Aorta (tissue), 5 donors: Measurements from ENCODE around the gene NEGR1. TPM values are rescaled to one million over a fixed set of nuclear protein-coding genes. Genes with fewer than 3 reads are reported as not detected.

ENCODE experiments used
- ATAC-seq: fragments of 200-7000 bp; cut with Tn5 transposase; one replicate; pipeline ENCODE4 v1.9.1; 2022; ENCODE audit warnings: moderate library complexity; ENCODE audit not compliant: low FRiP score
- DNase-seq, 2 donors: peaks; one replicate each; pipeline ENCODE4 v3.0.0-alpha.2; 2020
- H3K27ac ChIP-seq, 2 donors: one replicate each; pipeline ENCODE4 v1.5.1; 2013; ENCODE audit warnings: low read length in 2 of 2, mild to moderate bottlenecking in 2 of 2, moderate library complexity in 2 of 2, control low read depth in 1 of 2, inconsistent platforms in 1 of 2, low read depth in 1 of 2
- H3K27me3 ChIP-seq, 2 donors: one replicate each; pipeline ENCODE4 v1.6.1; 2013; ENCODE audit warnings: control low read depth in 1 of 2, low read length in 1 of 2, mild to moderate bottlenecking in 1 of 2, moderate library complexity in 1 of 2; ENCODE audit not compliant: insufficient read depth in 2 of 2, control insufficient read depth in 1 of 2
- H3K36me3 ChIP-seq, 2 donors: one replicate each; pipeline ENCODE4 v1.6.1; 2013; ENCODE audit warnings: control low read depth in 1 of 2, low read length in 1 of 2, mild to moderate bottlenecking in 1 of 2; ENCODE audit not compliant: insufficient read depth in 2 of 2, control insufficient read depth in 1 of 2
- H3K4me1 ChIP-seq, 2 donors: one replicate each; pipeline ENCODE4 v1.6.1; 2013; ENCODE audit warnings: low read length in 2 of 2, control low read depth in 1 of 2, mild to moderate bottlenecking in 1 of 2, moderate library complexity in 1 of 2; ENCODE audit not compliant: insufficient read depth in 2 of 2, control insufficient read depth in 1 of 2
- H3K4me3 ChIP-seq, 2 donors: one replicate each; pipeline ENCODE4 v1.5.1; 2013; ENCODE audit warnings: low read length in 2 of 2, control low read depth in 1 of 2, mild to moderate bottlenecking in 1 of 2
- H3K9me3 ChIP-seq: one replicate; pipeline ENCODE4 v1.6.1; 2013; ENCODE audit warnings: mild to moderate bottlenecking, low read length; ENCODE audit not compliant: control insufficient read depth
- WGBS, 2 donors: extraction: QIAGEN DNeasy Blood & Tissue Kit; methylation state at CpG; one replicate each; pipeline ENCODE4 v1.1.7; 2013; 5-methylcytosine and 5-hydroxymethylcytosine counted together
- intact Hi-C, 2 donors: fragments of 100-400 bp; cut with DNase I; formaldehyde crosslinking; loops; one replicate each; pipeline versions ENCODE4 v1.14.2 to v1.15.0; 2022
- polyA plus RNA-seq, 2 donors: library from polyadenylated mRNA; stranded (reverse); fragments of 200-250 nt; gene quantifications; one replicate each; pipeline ENCODE4 v1.2.3, GENCODE V29; 2013
- total RNA-seq, 2 donors: library from RNA; stranded (reverse); fragmentation: NEBNext Ultra II Directional; extraction: Animal tissue kit (Norgen Biotek cat#: 25700); gene quantifications; one replicate each; pipeline ENCODE4 v1.2.1, GENCODE V29; 2021
- donor health status: healthy with polysubstance abuse.
- donor health status: Bipolar disorder and iron deficiency.
- donor health status: DM: no; HTN: no; CAD: no.
- donor health status: DM: no; HTN: no; CAD: no.
- donor health status: DM: yes; HTN: yes; CAD: no.

The NEGR1 gene
- total and polyA plus RNA-seq, 4 donors: 3.5 to 50.3 (median 18.4) TPM

- H3K9me3 ChIP-seq: no peaks in the 10 kb centered on the region
- 76 to 86% methylated on average over 3 of the region's 3 CpGs for WGBS, 2 donors
- no peak overlapping the region for H3K4me3 ChIP-seq
- H3K4me1 ChIP-seq: no peaks in the 10 kb centered on the region
- no peak overlapping the region for H3K27ac ChIP-seq
- intact Hi-C loops: no loop called here
- no peak for DNase-seq
- no peaks in the 10 kb centered on the region for H3K36me3 ChIP-seq
- no peaks in the 10 kb centered on the region for H3K27me3 ChIP-seq
- ATAC-seq: no peak
Measured at GRCh38 chr1:71828431-71829012, 453.8 kb downstream of the NEGR1 start.

GRCh38 chr1:71823708-71824305, 458.5 kb downstream of the NEGR1 start:
- H3K27me3 ChIP-seq: no peaks in the 10 kb centered on the region
- WGBS, 2 donors: 92 to 96% methylated on average over 4 of the region's 4 CpGs
- no peak for ATAC-seq

GRCh38 chr1:71817028-71817427, 465.3 kb downstream of the NEGR1 start:
- Histone ChIP-seq H3K36me3 (no peaks in the 10 kb centered on the region), H3K27ac (no peak overlapping the region), H3K9me3 (no peaks in the 10 kb centered on the region), H3K4me3 (no peak overlapping the region), H3K27me3 (no peaks in the 10 kb centered on the region), H3K4me1 (no peaks in the 10 kb centered on the region)
- intact Hi-C loops: no loop called here
- WGBS, 2 donors: 57% methylated on average over 4 of the region's 4 CpGs
- ATAC-seq (no peak), DNase-seq (no peak)

More at GRCh38 chr1:71823708-71824305, 458.5 kb downstream of the NEGR1 start:
- H3K4me1 ChIP-seq: no peaks in the 10 kb centered on the region
- no peaks in the 10 kb centered on the region for H3K36me3 ChIP-seq
- intact Hi-C loops: no loop called here
- H3K27ac ChIP-seq: no peak overlapping the region
- no peak overlapping the region for H3K4me3 ChIP-seq
- H3K9me3 ChIP-seq: no peaks in the 10 kb centered on the region
- no peak for DNase-seq

DNA sequence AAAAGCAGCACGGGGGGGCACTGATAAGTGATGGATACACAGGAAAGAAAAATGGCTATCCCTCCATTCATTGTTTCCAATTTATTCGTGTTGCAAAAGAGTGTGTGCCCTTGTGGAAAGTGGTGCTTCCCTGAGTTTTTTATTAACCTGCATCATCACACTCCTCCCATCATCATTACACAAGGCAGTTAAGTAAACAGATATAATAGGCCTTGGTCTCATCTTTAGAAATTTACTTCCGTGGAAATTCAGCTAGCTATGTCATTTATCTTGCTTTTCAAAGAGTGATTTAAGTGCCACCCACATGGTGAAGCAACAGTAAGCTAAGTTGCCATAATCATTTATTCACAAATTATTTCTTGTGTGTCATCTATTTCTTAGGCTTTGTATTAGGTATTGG, 473.3 kb downstream of the NEGR1 start:
- H3K36me3 ChIP-seq: no peaks in the 10 kb centered on the region
- H3K4me1 ChIP-seq: no peaks in the 10 kb centered on the region
- H3K4me3 ChIP-seq: no peak overlapping the region
- DNase-seq (no peak), ATAC-seq (no peak)
- H3K9me3 ChIP-seq: no peaks in the 10 kb centered on the region
- H3K27me3 ChIP-seq: no peaks in the 10 kb centered on the region
- intact Hi-C loops: no loop called here
- WGBS, 2 donors: 69 to 78% methylated on average over 3 of the region's 3 CpGs
- H3K27ac ChIP-seq: no peak overlapping the region

- H3K9me3 ChIP-seq: no peaks in the 10 kb centered on the region
- intact Hi-C loops: no loop called here
Measured at GRCh38 chr1:71804140-71804539, 478.2 kb downstream of the NEGR1 start.

DNA sequence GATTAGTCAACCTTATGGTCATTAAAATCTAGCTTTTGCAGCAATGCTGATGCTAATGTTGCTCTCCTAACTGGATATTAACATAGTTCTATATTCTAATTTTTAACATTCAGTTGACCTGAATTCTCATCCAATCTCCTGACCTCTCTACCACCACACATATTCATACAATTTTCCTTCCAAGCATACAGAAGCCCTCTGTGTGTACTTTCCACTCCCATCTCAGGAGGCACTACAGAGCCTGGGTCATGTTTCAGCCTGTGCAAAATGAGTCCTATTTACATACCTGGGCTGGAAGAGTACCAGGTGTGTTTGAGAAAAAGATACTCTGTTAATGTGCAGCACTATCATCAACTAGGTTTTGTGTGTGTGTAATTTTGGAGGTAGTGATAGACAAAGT, 486.3 kb downstream of the NEGR1 start:
- Histone ChIP-seq H3K27ac (no peak overlapping the region), H3K4me1 (no peaks in the 10 kb centered on the region), H3K27me3 (no peaks in the 10 kb centered on the region), H3K9me3 (no peaks in the 10 kb centered on the region), H3K36me3 (no peaks in the 10 kb centered on the region), H3K4me3 (no peak overlapping the region)
- DNase-seq (no peak), ATAC-seq (no peak)
- intact Hi-C loops: no loop called here

More at GRCh38 chr1:71804140-71804539, 478.2 kb downstream of the NEGR1 start:
- H3K27ac ChIP-seq: no peak overlapping the region
- ATAC-seq (no peak), DNase-seq (no peak)
- no peaks in the 10 kb centered on the region for H3K4me1 ChIP-seq
- H3K36me3 ChIP-seq: no peaks in the 10 kb centered on the region
- no peak overlapping the region for H3K4me3 ChIP-seq
- H3K27me3 ChIP-seq: no peaks in the 10 kb centered on the region
- 78 to 84% methylated on average over 2 of the region's 2 CpGs for WGBS, 2 donors

DNA sequence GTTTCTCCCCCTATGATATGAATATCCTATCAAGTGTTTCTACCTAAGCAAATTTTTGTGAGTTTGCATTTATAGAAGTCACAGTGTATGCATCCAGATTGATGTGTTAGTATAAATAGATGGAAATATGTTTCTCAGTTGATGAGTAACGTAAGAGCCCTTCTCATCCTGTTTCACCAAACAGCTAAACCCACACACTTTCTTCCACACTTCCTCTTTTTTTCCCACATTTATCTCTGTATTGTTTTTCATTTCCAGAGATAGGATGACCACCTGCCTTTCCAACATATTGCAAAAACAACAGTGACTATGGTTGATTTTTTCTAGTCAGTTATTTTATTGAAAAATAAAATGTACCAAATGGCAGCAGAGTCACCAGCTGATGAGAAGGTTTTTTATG, 490.1 kb downstream of the NEGR1 start:
- no peaks in the 10 kb centered on the region for H3K4me1 ChIP-seq
- no peak overlapping the region for H3K27ac ChIP-seq
- intact Hi-C loops: no loop called here
- no peaks in the 10 kb centered on the region for H3K9me3 ChIP-seq
- H3K4me3 ChIP-seq: no peak overlapping the region
- no peaks in the 10 kb centered on the region for H3K27me3 ChIP-seq
- DNase-seq (no peak), ATAC-seq (no peak)
- WGBS, 2 donors: 83 to 100% methylated on average over 1 of the region's 1 CpG
- H3K36me3 ChIP-seq: no peaks in the 10 kb centered on the region

DNA sequence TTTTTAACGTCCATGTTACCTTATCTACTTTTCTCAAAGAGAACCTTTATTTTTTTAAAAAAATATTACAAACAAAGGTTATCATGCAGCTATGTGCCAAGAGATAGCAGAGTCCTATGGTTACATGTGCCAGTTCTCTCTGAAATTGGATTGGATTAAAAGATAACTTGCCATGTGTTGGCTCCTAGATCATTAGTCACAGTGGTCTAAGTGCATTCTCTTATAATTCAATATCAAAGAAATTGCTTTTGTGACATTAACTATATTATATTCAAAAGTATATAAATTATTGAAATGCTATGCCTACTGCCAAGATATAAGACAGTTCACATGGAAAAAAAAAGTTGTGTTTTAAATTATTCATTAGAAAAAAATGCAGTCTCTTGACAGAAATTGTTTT, 494.2 kb downstream of the NEGR1 start:
- Histone ChIP-seq H3K9me3 (no peaks in the 10 kb centered on the region), H3K27me3 (no peaks in the 10 kb centered on the region), H3K4me1 (no peaks in the 10 kb centered on the region), H3K4me3 (no peak overlapping the region), H3K36me3 (no peaks in the 10 kb centered on the region), H3K27ac (no peak overlapping the region)
- WGBS, 2 donors: 2 to 9% methylated on average over 1 of the region's 1 CpG
- ATAC-seq: no peak
- intact Hi-C loops: no loop called here
- DNase-seq: no peak

- no peak for ATAC-seq
Measured at GRCh38 chr1:71787699-71788098, 494.6 kb downstream of the NEGR1 start.

More at GRCh38 chr1:71787699-71788098, 494.6 kb downstream of the NEGR1 start:
- no peak for DNase-seq
- 11 to 13% methylated on average over 1 of the region's 1 CpG for WGBS, 2 donors
- no peaks in the 10 kb centered on the region for H3K9me3 ChIP-seq
- no peaks in the 10 kb centered on the region for H3K27me3 ChIP-seq
- no peaks in the 10 kb centered on the region for H3K36me3 ChIP-seq
- intact Hi-C loops: no loop called here
- H3K4me1 ChIP-seq: no peaks in the 10 kb centered on the region
- no peak overlapping the region for H3K27ac ChIP-seq
- no peak overlapping the region for H3K4me3 ChIP-seq
